CD4-positive, alpha-beta T cell treated with Interleukin-4 for 1 hour (primary cell): ENCODE results near the gene EVC.
"Not testable (repeated sequence)": the region's sequence is repeated elsewhere in the genome, so short reads cannot be mapped to it uniquely, and the experiment has no call there.

Experiments
- DNase-seq, 2 donors: peaks; one replicate each; pipeline ENCODE4 v3.0.0-alpha.2; 2020 to 2022

Gene EVC

GRCh38 chr4:5708449-5709206, 2.4 kb upstream of the EVC start, which contains the start of gene EVC2:
Gene EVC2, minus strand, starts transcription at chr4:5708559. Its CDS starts 46 bp downstream, at chr4:5708513.
- DNase-seq, result peak in 1 of 2 donors; percentile 18

- no peak for DNase-seq
Observed at GRCh38 chr4:5709207-5709575, 1.8 kb upstream of the EVC start.

GRCh38 chr4:5710065-5710960, 688 bp upstream of the EVC start:
- no peak for DNase-seq

GRCh38 chr4:5711479-5712184, 631 bp downstream of the EVC start:
- no peak for DNase-seq

GRCh38 chr4:5712517-5712916, 1.5 kb downstream of the EVC start:
- DNase-seq, result no peak

- DNase-seq, result no peak
Observed at GRCh38 chr4:5712931-5713330, 1.9 kb downstream of the EVC start.

- DNase-seq, result no peak
Observed at GRCh38 chr4:5713861-5714260, 2.9 kb downstream of the EVC start.

- DNase-seq, result no peak
Observed at GRCh38 chr4:5715357-5715756, 4.4 kb downstream of the EVC start.

- no peak for DNase-seq
Observed at GRCh38 chr4:5716391-5716790, 5.4 kb downstream of the EVC start.

GRCh38 chr4:5717449-5718158, 6.6 kb downstream of the EVC start:
- no peak for DNase-seq

- no peak for DNase-seq
Observed at GRCh38 chr4:5718411-5718810, 7.4 kb downstream of the EVC start.

- DNase-seq, result no peak
Observed at GRCh38 chr4:5719350-5720055, 8.5 kb downstream of the EVC start.

GRCh38 chr4:5720157-5720850, 9.3 kb downstream of the EVC start:
- no peak for DNase-seq

- DNase-seq, result no peak
Observed at GRCh38 chr4:5720980-5721379, 10.0 kb downstream of the EVC start.

- no peak for DNase-seq
Observed at GRCh38 chr4:5721923-5722322, 10.9 kb downstream of the EVC start.

- no peak for DNase-seq
Observed at GRCh38 chr4:5722328-5722727, 11.3 kb downstream of the EVC start.

- DNase-seq, result no peak
Observed at GRCh38 chr4:5724377-5724776, 13.4 kb downstream of the EVC start.

GRCh38 chr4:5728412-5728811, 17.4 kb downstream of the EVC start:
- not testable (repeated sequence) for DNase-seq

GRCh38 chr4:5730436-5730835, 19.4 kb downstream of the EVC start:
- DNase-seq, result no peak

GRCh38 chr4:5730993-5731990, 20.3 kb downstream of the EVC start:
- DNase-seq, result no peak
